Measurements from ENCODE around the gene ADRM1. TPM values are rescaled to one million over a fixed set of nuclear protein-coding genes. Genes with fewer than 3 reads are reported as not detected.

The ADRM1 gene
- total RNA-seq, 1 donor from 2014 or later: 188 TPM

DNA sequence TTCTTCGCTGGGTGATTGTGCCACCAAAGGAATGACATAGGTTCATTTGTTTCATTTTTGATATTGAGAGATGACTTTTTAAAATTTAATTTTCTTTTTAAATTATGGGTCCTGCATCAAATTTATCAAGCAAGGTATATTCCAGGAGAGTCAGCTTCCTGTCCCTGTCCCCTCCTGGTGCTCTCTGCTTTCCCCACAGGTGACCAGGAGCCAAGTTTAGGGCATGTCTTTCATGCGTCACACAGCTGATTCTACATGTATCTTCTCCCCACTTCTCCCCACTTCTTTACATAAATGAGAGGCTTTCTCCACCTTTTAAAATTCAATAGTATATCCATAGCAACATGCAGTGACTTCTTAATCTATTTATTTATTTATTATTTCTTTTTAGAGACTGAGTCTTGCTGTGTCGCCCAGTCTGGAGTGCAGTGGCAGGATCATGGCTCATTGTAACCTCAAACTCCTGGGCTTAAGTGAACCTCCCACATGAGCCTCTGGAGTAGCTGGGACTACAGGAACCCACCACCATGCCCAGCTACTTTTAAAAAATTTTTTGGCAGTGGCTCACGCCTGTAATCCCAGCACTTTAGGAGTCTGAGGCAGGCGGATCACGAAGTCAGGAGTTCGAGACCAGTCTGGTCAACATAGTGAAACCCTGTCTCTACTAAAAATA is 34.4 kb upstream of the ADRM1 start:
- intact Hi-C loops (cut with micrococcal nuclease): no loop called here
- H3K4me3 Mint-ChIP-seq: no peak overlapping the region
- H3K27me3 Mint-ChIP-seq (ENCODE audit: insufficient read depth): no peaks in the 10 kb centered on the region
- no peak overlapping the region for H3K27ac Mint-ChIP-seq
- DNase-seq (ENCODE audit: low spot score): no peak
- H3K36me3 Mint-ChIP-seq (ENCODE audit: low read depth): peaks cover 6% of the 10 kb centered on the region
- no peaks in the 10 kb centered on the region for H3K4me1 Mint-ChIP-seq (ENCODE audit: low read depth)
- H3K9me3 Mint-ChIP-seq: no peaks in the 10 kb centered on the region

GRCh38 chr20:62269378-62269777 is 33.4 kb upstream of the ADRM1 start:
- Mint-ChIP-seq H3K27ac (no peak overlapping the region), H3K4me1 (ENCODE audit: low read depth) (no peaks in the 10 kb centered on the region), H3K9me3 (no peaks in the 10 kb centered on the region), H3K27me3 (ENCODE audit: insufficient read depth) (no peaks in the 10 kb centered on the region), H3K36me3 (ENCODE audit: low read depth) (peaks cover 7% of the 10 kb centered on the region), H3K4me3 (no peak overlapping the region)
- DNase-seq (ENCODE audit: low spot score): no peak
- intact Hi-C loops (cut with micrococcal nuclease): no loop called here

- intact Hi-C loops (cut with micrococcal nuclease): no loop called here
- Mint-ChIP-seq H3K27me3 (ENCODE audit: insufficient read depth) (no peaks in the 10 kb centered on the region), H3K27ac (no peak overlapping the region), H3K9me3 (no peaks in the 10 kb centered on the region), H3K4me3 (no peak overlapping the region), H3K36me3 (ENCODE audit: low read depth) (peaks cover 7% of the 10 kb centered on the region), H3K4me1 (ENCODE audit: low read depth) (no peaks in the 10 kb centered on the region)
- no peak for DNase-seq (ENCODE audit: low spot score)
Measured at GRCh38 chr20:62269871-62270270, 32.9 kb upstream of the ADRM1 start.

- Mint-ChIP-seq H3K36me3 (ENCODE audit: low read depth) (peaks cover 3% of the 10 kb centered on the region), H3K4me1 (ENCODE audit: low read depth) (no peaks in the 10 kb centered on the region), H3K9me3 (no peaks in the 10 kb centered on the region), H3K27ac (no peak overlapping the region), H3K4me3 (no peak overlapping the region), H3K27me3 (ENCODE audit: insufficient read depth) (no peaks in the 10 kb centered on the region)
- no peak for DNase-seq (ENCODE audit: low spot score)
- intact Hi-C loops (cut with micrococcal nuclease): no loop called here
Measured at GRCh38 chr20:62272200-62272599, 30.6 kb upstream of the ADRM1 start.

GRCh38 chr20:62273416-62273815 is 29.4 kb upstream of the ADRM1 start:
- Mint-ChIP-seq H3K27me3 (ENCODE audit: insufficient read depth) (no peaks in the 10 kb centered on the region), H3K9me3 (no peaks in the 10 kb centered on the region), H3K4me1 (ENCODE audit: low read depth) (no peaks in the 10 kb centered on the region), H3K4me3 (no peak overlapping the region), H3K27ac (no peak overlapping the region), H3K36me3 (ENCODE audit: low read depth) (peaks cover 3% of the 10 kb centered on the region)
- intact Hi-C loops (cut with micrococcal nuclease): no loop called here
- no peak for DNase-seq (ENCODE audit: low spot score)

- no peak for DNase-seq (ENCODE audit: low spot score)
- Mint-ChIP-seq H3K27me3 (ENCODE audit: insufficient read depth) (no peaks in the 10 kb centered on the region), H3K4me3 (no peak overlapping the region), H3K9me3 (no peaks in the 10 kb centered on the region), H3K27ac (no peak overlapping the region), H3K4me1 (ENCODE audit: low read depth) (no peaks in the 10 kb centered on the region), H3K36me3 (ENCODE audit: low read depth) (peaks cover 8% of the 10 kb centered on the region)
- intact Hi-C loops (cut with micrococcal nuclease): no loop called here
Measured at GRCh38 chr20:62274332-62274950, 28.4 kb upstream of the ADRM1 start.

DNA sequence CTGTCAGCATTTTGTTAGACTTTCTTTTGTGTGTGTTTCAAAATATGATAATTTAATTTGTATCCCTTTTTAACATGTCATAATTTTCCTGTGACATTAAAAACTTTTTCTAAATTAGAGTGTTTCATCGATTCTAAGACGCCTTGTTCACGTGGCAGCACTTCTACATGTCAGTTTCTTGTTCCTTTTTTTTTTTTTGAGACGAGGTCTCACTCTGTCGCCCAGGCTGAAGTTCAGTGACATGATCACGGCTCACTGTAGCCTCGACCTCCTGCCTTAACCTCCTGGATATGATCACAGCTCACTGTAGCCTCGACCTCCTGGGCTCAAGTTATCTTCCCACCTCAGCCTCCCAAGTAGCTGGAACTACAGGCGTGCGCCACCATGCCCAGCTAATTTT is 27.6 kb upstream of the ADRM1 start:
- no peak overlapping the region for H3K4me3 Mint-ChIP-seq
- H3K27me3 Mint-ChIP-seq (ENCODE audit: insufficient read depth): no peaks in the 10 kb centered on the region
- intact Hi-C loops (cut with micrococcal nuclease): no loop called here
- H3K4me1 Mint-ChIP-seq (ENCODE audit: low read depth): no peaks in the 10 kb centered on the region
- peaks cover 8% of the 10 kb centered on the region for H3K36me3 Mint-ChIP-seq (ENCODE audit: low read depth)
- no peak overlapping the region for H3K27ac Mint-ChIP-seq
- H3K9me3 Mint-ChIP-seq: no peaks in the 10 kb centered on the region
- no peak for DNase-seq (ENCODE audit: low spot score)

GRCh38 chr20:62276439-62276838 is 26.4 kb upstream of the ADRM1 start:
- H3K4me3 Mint-ChIP-seq: no peak overlapping the region
- no peak overlapping the region for H3K27ac Mint-ChIP-seq
- DNase-seq (ENCODE audit: low spot score): no peak
- peaks cover 8% of the 10 kb centered on the region for H3K36me3 Mint-ChIP-seq (ENCODE audit: low read depth)
- intact Hi-C loops (cut with micrococcal nuclease): no loop called here
- H3K27me3 Mint-ChIP-seq (ENCODE audit: insufficient read depth): no peaks in the 10 kb centered on the region
- no peaks in the 10 kb centered on the region for H3K4me1 Mint-ChIP-seq (ENCODE audit: low read depth)
- H3K9me3 Mint-ChIP-seq: no peaks in the 10 kb centered on the region

GRCh38 chr20:62277253-62277652 is 25.5 kb upstream of the ADRM1 start:
- DNase-seq (ENCODE audit: low spot score): no peak
- Mint-ChIP-seq H3K4me3 (no peak overlapping the region), H3K9me3 (no peaks in the 10 kb centered on the region), H3K36me3 (ENCODE audit: low read depth) (peaks cover 12% of the 10 kb centered on the region), H3K27ac (no peak overlapping the region), H3K27me3 (ENCODE audit: insufficient read depth) (no peaks in the 10 kb centered on the region), H3K4me1 (ENCODE audit: low read depth) (no peaks in the 10 kb centered on the region)
- intact Hi-C loops (cut with micrococcal nuclease): no loop called here

- H3K27ac Mint-ChIP-seq: no peak overlapping the region
- H3K4me3 Mint-ChIP-seq: no peak overlapping the region
- H3K9me3 Mint-ChIP-seq: no peaks in the 10 kb centered on the region
- H3K36me3 Mint-ChIP-seq (ENCODE audit: low read depth): peaks cover 16% of the 10 kb centered on the region
- H3K4me1 Mint-ChIP-seq (ENCODE audit: low read depth): no peaks in the 10 kb centered on the region
- intact Hi-C loops (cut with micrococcal nuclease): no loop called here
- DNase-seq (ENCODE audit: low spot score): no peak
- no peaks in the 10 kb centered on the region for H3K27me3 Mint-ChIP-seq (ENCODE audit: insufficient read depth)
Measured at GRCh38 chr20:62280303-62280702, 22.5 kb upstream of the ADRM1 start.

GRCh38 chr20:62281161-62281933 is 21.4 kb upstream of the ADRM1 start:
- Mint-ChIP-seq H3K4me3 (no peak overlapping the region), H3K4me1 (ENCODE audit: low read depth) (no peaks in the 10 kb centered on the region), H3K27me3 (ENCODE audit: insufficient read depth) (no peaks in the 10 kb centered on the region), H3K36me3 (ENCODE audit: low read depth) (peaks cover 16% of the 10 kb centered on the region), H3K27ac (no peak overlapping the region), H3K9me3 (no peaks in the 10 kb centered on the region)
- intact Hi-C loops (cut with micrococcal nuclease): no loop called here
- DNase-seq (ENCODE audit: low spot score): no peak

DNA sequence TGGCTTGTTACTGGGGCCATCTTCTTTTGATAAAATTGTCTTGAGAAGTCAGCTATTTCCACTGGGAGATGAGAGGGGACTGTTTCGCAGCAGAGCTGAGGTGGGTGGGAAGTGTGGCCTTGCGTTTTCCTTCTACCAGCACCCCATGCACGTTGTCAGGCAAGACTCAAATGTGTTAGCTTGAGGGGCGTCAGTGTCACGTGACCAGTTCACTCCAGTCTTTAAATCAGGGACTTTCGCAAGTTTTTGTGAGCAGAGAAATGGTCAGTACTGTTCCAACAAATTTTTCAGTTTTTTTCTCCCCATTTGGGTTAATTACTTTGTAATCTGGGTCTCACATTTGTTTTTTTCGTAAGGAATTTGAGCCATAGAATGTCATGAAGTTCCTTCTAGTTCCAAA is 20.7 kb upstream of the ADRM1 start:
- no peaks in the 10 kb centered on the region for H3K9me3 Mint-ChIP-seq
- no peak overlapping the region for H3K4me3 Mint-ChIP-seq
- H3K27ac Mint-ChIP-seq: no peak overlapping the region
- DNase-seq (ENCODE audit: low spot score): no peak
- H3K36me3 Mint-ChIP-seq (ENCODE audit: low read depth): peaks cover 16% of the 10 kb centered on the region
- H3K27me3 Mint-ChIP-seq (ENCODE audit: insufficient read depth): no peaks in the 10 kb centered on the region
- H3K4me1 Mint-ChIP-seq (ENCODE audit: low read depth): no peaks in the 10 kb centered on the region
- intact Hi-C loops (cut with micrococcal nuclease): no loop called here

DNA sequence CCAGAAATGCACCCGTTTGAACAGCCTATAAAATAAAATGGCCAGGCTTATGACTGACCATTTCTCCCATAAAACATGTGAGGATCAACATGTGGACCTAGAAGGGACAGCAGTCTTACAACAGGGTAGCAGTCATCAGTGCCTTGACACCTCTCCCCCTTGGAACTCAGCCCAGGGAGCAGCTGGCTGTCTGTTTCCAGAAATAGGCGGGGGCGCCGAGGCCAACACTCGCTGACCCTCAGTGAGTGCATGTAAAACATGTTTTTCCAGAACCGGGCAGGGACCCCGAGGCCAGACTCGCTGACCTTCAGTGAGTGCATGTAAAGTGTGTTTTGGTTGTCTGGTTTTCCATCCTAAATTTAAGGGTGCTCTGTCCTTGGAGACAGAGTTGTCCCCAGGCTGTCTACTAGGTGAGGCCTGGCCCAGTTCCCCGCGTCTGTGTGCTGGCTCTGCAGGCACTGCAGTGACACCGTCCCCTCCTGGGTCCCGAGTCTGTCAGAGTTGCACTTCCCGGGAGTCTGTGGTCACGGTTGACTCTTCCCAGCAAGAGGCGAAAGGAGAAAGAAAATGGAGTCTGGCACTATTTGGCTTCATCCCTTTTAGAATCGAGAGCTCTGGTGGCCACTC is 19.8 kb upstream of the ADRM1 start:
- intact Hi-C loops (cut with micrococcal nuclease): no loop called here
- no peak overlapping the region for H3K4me3 Mint-ChIP-seq
- no peak for DNase-seq (ENCODE audit: low spot score)
- H3K9me3 Mint-ChIP-seq: no peaks in the 10 kb centered on the region
- H3K27ac Mint-ChIP-seq: no peak overlapping the region
- no peaks in the 10 kb centered on the region for H3K4me1 Mint-ChIP-seq (ENCODE audit: low read depth)
- H3K27me3 Mint-ChIP-seq (ENCODE audit: insufficient read depth): no peaks in the 10 kb centered on the region
- H3K36me3 Mint-ChIP-seq (ENCODE audit: low read depth): peaks cover 16% of the 10 kb centered on the region
